IMR-90 (cell line): Measurements from ENCODE around the gene PRDX4. TPM values are rescaled to one million over a fixed set of nuclear protein-coding genes. Genes with fewer than 3 reads are reported as not detected.

Experiments
- ATAC-seq: fragments of 200-7000 bp; cut with Tn5 transposase; 2 replicates; pipeline ENCODE4 v1.9.1; 2020; ENCODE audit warnings: low read depth, mild to moderate bottlenecking, moderate library complexity
- BruUV-seq: library from RNA; stranded (reverse); fragments of 400-500 nt; replicated peaks from 2 replicates; lab custom pipeline; 2021; lab: Mats Ljungman, UMichigan
- CTCF ChIA-PET: fragments of 300-600 bp; formaldehyde crosslinking; extraction: SDS; loops from one replicate; lab custom pipeline; 2021; ENCODE audit warnings: antibody characterized with exemption; lab: Yijun Ruan, JAX
- POLR2A ChIA-PET: fragments of 300-600 bp; sonication (Branson Sonifier 250); formaldehyde crosslinking; loops from one replicate; lab custom pipeline; 2022; ENCODE audit warnings: antibody characterized with exemption; ENCODE audit not compliant: unreplicated experiment; lab: Charles Lee
- DNase-seq: peaks from one replicate; pipeline ENCODE4 v3.0.0; 2013
- H2AFZ ChIP-seq: replicated peaks from 2 replicates; pipeline ENCODE3; 2013; ENCODE audit warnings: low read length, mild to moderate bottlenecking; ENCODE audit not compliant: poor library complexity
- H2AK5ac ChIP-seq: 2 replicates; pipeline ENCODE4 v1.6.1; 2013; ENCODE audit warnings: low read depth, low read length, inconsistent platforms
- H2AK9ac ChIP-seq: replicated peaks from 2 replicates; pipeline ENCODE3; 2013; ENCODE audit warnings: mild to moderate bottlenecking, low read depth, low read length, moderate library complexity; ENCODE audit not compliant: poor library complexity
- H2BK120ac ChIP-seq: 2 replicates; pipeline ENCODE4 v1.6.1; 2013; ENCODE audit warnings: low read depth, low read length, inconsistent platforms
- H2BK15ac ChIP-seq: 3 replicates; pipeline ENCODE4 v1.6.1; 2013; ENCODE audit warnings: low read depth, low read length, inconsistent platforms
- H2BK20ac ChIP-seq: 2 replicates; pipeline ENCODE4 v1.6.1; 2013; ENCODE audit warnings: low read depth, mild to moderate bottlenecking, inconsistent platforms, low read length, moderate library complexity
- H2BK5ac ChIP-seq: 2 replicates; pipeline ENCODE4 v1.6.1; 2013; ENCODE audit warnings: mild to moderate bottlenecking, low read depth, low read length, inconsistent platforms; ENCODE audit not compliant: poor library complexity, severe bottlenecking
- H3K14ac ChIP-seq: replicated peaks from 2 replicates; pipeline ENCODE4 v1.6.1; 2013; ENCODE audit warnings: low read depth, low read length, inconsistent platforms
- H3K18ac ChIP-seq: 2 replicates; pipeline ENCODE4 v1.6.1; 2013; ENCODE audit warnings: low read depth, low read length, control low read depth
- H3K23ac ChIP-seq: 2 replicates; pipeline ENCODE4 v1.6.1; 2013; ENCODE audit warnings: low read depth, low read length, inconsistent platforms
- H3K27ac ChIP-seq: 2 replicates; pipeline ENCODE4 v1.5.1; 2013; ENCODE audit warnings: mild to moderate bottlenecking, control low read depth, low read length; ENCODE audit not compliant: insufficient read depth
- H3K27me3 ChIP-seq: 2 replicates; pipeline ENCODE4 v1.6.1; 2013; ENCODE audit warnings: low read length; ENCODE audit not compliant: control insufficient read depth, insufficient read depth
- H3K36me3 ChIP-seq: 2 replicates; pipeline ENCODE4 v1.6.1; 2013; ENCODE audit warnings: low read length, mixed read lengths; ENCODE audit not compliant: control insufficient read depth, insufficient read depth
- H3K4ac ChIP-seq: 2 replicates; pipeline ENCODE4 v1.6.1; 2013; ENCODE audit warnings: low read depth, low read length, inconsistent platforms
- H3K4me1 ChIP-seq: 2 replicates; pipeline ENCODE4 v1.6.1; 2013; ENCODE audit warnings: low read length, mixed read lengths; ENCODE audit not compliant: control insufficient read depth, insufficient read depth
- H3K4me2 ChIP-seq: 2 replicates; pipeline ENCODE4 v1.6.1; 2013; ENCODE audit warnings: low read depth, mild to moderate bottlenecking, control low read depth, low read length, moderate library complexity
- H3K4me3 ChIP-seq: 2 replicates; pipeline ENCODE4 v1.5.1; 2013; ENCODE audit warnings: low read depth, mild to moderate bottlenecking, control low read depth, low read length, moderate library complexity; ENCODE audit not compliant: insufficient read depth
- H3K56ac ChIP-seq: 2 replicates; pipeline ENCODE4 v1.6.1; 2013; ENCODE audit warnings: low read length, inconsistent platforms; ENCODE audit not compliant: insufficient read depth; ENCODE audit errors: extremely low read depth
- H3K79me1 ChIP-seq, 2 experiments: 2 replicates each; pipeline ENCODE4 v1.6.1; 2013; ENCODE audit warnings: low read length in 2 of 2, inconsistent platforms in 1 of 2, low read depth in 1 of 2
- H3K9ac ChIP-seq: 2 replicates; pipeline ENCODE4 v1.6.1; 2013; ENCODE audit warnings: low read depth, low read length, control low read depth
- H3K9me1 ChIP-seq: 2 replicates; pipeline ENCODE4 v1.6.1; 2013; ENCODE audit warnings: low read length, inconsistent platforms; ENCODE audit not compliant: insufficient read depth
- H3K9me3 ChIP-seq: 2 replicates; pipeline ENCODE4 v1.6.1; 2013; ENCODE audit warnings: low read length; ENCODE audit not compliant: control insufficient read depth, insufficient read depth
- H4K20me1 ChIP-seq: 2 replicates; pipeline ENCODE4 v1.6.1; 2013; ENCODE audit warnings: low read length, inconsistent platforms; ENCODE audit not compliant: insufficient read depth
- H4K5ac ChIP-seq: 2 replicates; pipeline ENCODE4 v1.6.1; 2013; ENCODE audit warnings: mild to moderate bottlenecking, low read depth, low read length, control low read depth
- H4K8ac ChIP-seq, 2 experiments: 2 replicates each; pipeline ENCODE4 v1.6.1; 2013; ENCODE audit warnings: low read depth in 2 of 2, low read length in 2 of 2, control low read depth in 1 of 2, inconsistent platforms in 1 of 2
- H4K91ac ChIP-seq: 2 replicates; pipeline ENCODE4 v1.6.1; 2013; ENCODE audit warnings: low read depth, low read length, inconsistent platforms; ENCODE audit not compliant: insufficient read depth
- BHLHE40 ChIP-seq: fragments of 150-350 bp; IDR thresholded peaks from 2 replicates; pipeline ENCODE4 v1.6.1; 2016; ENCODE audit warnings: mild to moderate bottlenecking, low read depth, low read length
- CEBPB ChIP-seq: IDR thresholded peaks from 2 replicates; pipeline ENCODE4 v1.6.1; 2012; ENCODE audit warnings: low read depth, low read length, improper control_type of control experiment
- CHD1 ChIP-seq: IDR thresholded peaks from 2 replicates; pipeline ENCODE4 v1.6.1; 2012; ENCODE audit warnings: low read depth, low read length, improper control_type of control experiment
- ELK1 ChIP-seq: fragments of 150-350 bp; IDR thresholded peaks from 2 replicates; pipeline ENCODE4 v1.6.1; 2016; ENCODE audit warnings: low read depth, mild to moderate bottlenecking, low read length, moderate library complexity, borderline replicate concordance
- FOS ChIP-seq: fragments of 150-350 bp; IDR thresholded peaks from 2 replicates; pipeline ENCODE4 v1.6.1; 2016; ENCODE audit warnings: low read depth, low read length
- MAFK ChIP-seq: IDR thresholded peaks from 2 replicates; pipeline ENCODE4 v1.6.1; 2012; ENCODE audit warnings: low read depth, low read length, improper control_type of control experiment
- MAZ ChIP-seq: IDR thresholded peaks from 2 replicates; pipeline ENCODE4 v1.6.1; 2012; ENCODE audit warnings: low read depth, mild to moderate bottlenecking, low read length, improper control_type of control experiment, moderate library complexity, borderline replicate concordance
- MXI1 ChIP-seq: IDR thresholded peaks from 2 replicates; pipeline ENCODE4 v1.6.1; 2012; ENCODE audit warnings: low read depth, mild to moderate bottlenecking, low read length, moderate library complexity, borderline replicate concordance
- NFE2L2 ChIP-seq: fragments of 150-350 bp; IDR thresholded peaks from 2 replicates; pipeline ENCODE4 v1.6.1; 2016; ENCODE audit warnings: low read depth, mild to moderate bottlenecking, low read length
- POLR2A ChIP-seq: IDR thresholded peaks from 2 replicates; pipeline ENCODE4 v1.6.1; 2012; ENCODE audit warnings: mild to moderate bottlenecking, low read depth, low read length
- RAD21 ChIP-seq: IDR thresholded peaks from 2 replicates; pipeline ENCODE4 v1.6.1; 2012; ENCODE audit warnings: low read length, improper control_type of control experiment
- RCOR1 ChIP-seq: IDR thresholded peaks from 2 replicates; pipeline ENCODE4 v1.6.1; 2012; ENCODE audit warnings: mild to moderate bottlenecking, low read length, improper control_type of control experiment; ENCODE audit not compliant: insufficient replicate concordance
- RFX5 ChIP-seq: IDR thresholded peaks from 2 replicates; pipeline ENCODE4 v1.8.0; 2012; ENCODE audit warnings: low read depth, mild to moderate bottlenecking, low read length, moderate library complexity
- SMC3 ChIP-seq: fragments of 150-350 bp; IDR thresholded peaks from 2 replicates; pipeline ENCODE4 v1.6.1; 2016; ENCODE audit warnings: low read depth, mild to moderate bottlenecking, antibody characterized with exemption, low read length, moderate library complexity
- WGBS, 2 experiments: methylation state at CpG; one replicate each; pipeline versions ENCODE4 v1.1.5 to v1.1.7; 2013; ENCODE audit warnings: missing lambda C conversion rate in 2 of 2; ENCODE audit not compliant: insufficient read length in 1 of 2; ENCODE audit errors: extremely low coverage in 2 of 2; 5-methylcytosine and 5-hydroxymethylcytosine counted together
- dilution Hi-C: fragments of 300-500 bp; cut with HindIII; formaldehyde crosslinking; loops from one replicate; pipeline ENCODE4 v1.14.3; 2018; ENCODE audit warnings: low sequenced_read_pairs; ENCODE audit not compliant: unreplicated experiment
- in situ Hi-C: fragments of 300-500 bp; cut with MboI; formaldehyde crosslinking; loops from 3 replicates; pipeline ENCODE4 v1.14.3; 2019; ENCODE audit warnings: low sequenced_read_pairs, inconsistent platforms, mixed read lengths
- intact Hi-C: fragments of 100-400 bp; cut with micrococcal nuclease; formaldehyde crosslinking; loops from 2 replicates; pipeline ENCODE4 v1.10.0; 2022
- polyA plus RNA-seq, 3 experiments: library from polyadenylated mRNA; depleted of rRNA; stranded (reverse); fragments of >200 nt; gene quantifications; 2 replicates each; pipeline ENCODE4 v1.2.3, GENCODE V29; 2012; ENCODE audit warnings: low replicate concordance in 1 of 3
- total RNA-seq: library from RNA; depleted of rRNA; stranded (reverse); fragments of >200 nt; gene quantifications from 2 replicates; pipeline ENCODE4 v1.2.3, GENCODE V29; 2012
- TF ChIP-seq, protein P1 (sequence below): conservative IDR thresholded peaks from 2 replicates; pipeline ENCODE4 v1.5.1; 2012; ENCODE audit warnings: mild to moderate bottlenecking, low read depth, low read length, improper control_type of control experiment
- TF ChIP-seq, protein P2 (sequence below): fragments of 150-350 bp; IDR thresholded peaks from 2 replicates; pipeline ENCODE4 v1.6.1; 2017; ENCODE audit warnings: mild to moderate bottlenecking, antibody characterized with exemption, low read length, low read depth

The PRDX4 gene
- total and polyA plus RNA-seq, 2 of the 4 experiments (the other 2 are of a cell fraction), result 194 to 226 TPM

GRCh38 chrX:23732704-23733103 lies 65.4 kb downstream of the PRDX4 start:
- H4K91ac ChIP-seq, result no peak overlapping the region
- no peaks in the 10 kb centered on the region for H3K4me1 ChIP-seq
- H3K4me3 ChIP-seq, result no peak overlapping the region
- no peak overlapping the region for H3K27ac ChIP-seq
- CTCF ChIA-PET, result no interaction called here
- H4K5ac ChIP-seq, result no peak overlapping the region
- DNase-seq, result no peak
- no peaks in the 10 kb centered on the region for H3K9me1 ChIP-seq
- no peaks in the 10 kb centered on the region for H3K9me3 ChIP-seq
- H4K20me1 ChIP-seq, result peaks cover 14% of the 10 kb centered on the region; the same call in 1 of the 2 replicates
- no peak overlapping the region for H3K23ac ChIP-seq
- WGBS, 2 experiments, result no CpG with 5 or more reads among the region's 5 CpGs
- H3K14ac ChIP-seq, result no peak overlapping the region
- ATAC-seq, result no peak
- dilution Hi-C loops (no loop called here), intact Hi-C loops (no loop called here), in situ Hi-C loops (no loop called here)
- POLR2A ChIA-PET, result no interaction called here
- no peak overlapping the region for H3K4ac ChIP-seq
- H2AFZ ChIP-seq, result no peak overlapping the region
- H4K8ac ChIP-seq, result no peak overlapping the region
- no peak overlapping the region for H3K4me2 ChIP-seq
- no peak overlapping the region for H2AK5ac ChIP-seq
- H2BK5ac ChIP-seq, result no peak overlapping the region
- no peak for TF ChIP-seq RFX5
- TF ChIP-seq CEBPB, result no peak
- no peak for TF ChIP-seq POLR2A
- no peak for TF ChIP-seq NFE2L2
- TF ChIP-seq, protein P1, sequence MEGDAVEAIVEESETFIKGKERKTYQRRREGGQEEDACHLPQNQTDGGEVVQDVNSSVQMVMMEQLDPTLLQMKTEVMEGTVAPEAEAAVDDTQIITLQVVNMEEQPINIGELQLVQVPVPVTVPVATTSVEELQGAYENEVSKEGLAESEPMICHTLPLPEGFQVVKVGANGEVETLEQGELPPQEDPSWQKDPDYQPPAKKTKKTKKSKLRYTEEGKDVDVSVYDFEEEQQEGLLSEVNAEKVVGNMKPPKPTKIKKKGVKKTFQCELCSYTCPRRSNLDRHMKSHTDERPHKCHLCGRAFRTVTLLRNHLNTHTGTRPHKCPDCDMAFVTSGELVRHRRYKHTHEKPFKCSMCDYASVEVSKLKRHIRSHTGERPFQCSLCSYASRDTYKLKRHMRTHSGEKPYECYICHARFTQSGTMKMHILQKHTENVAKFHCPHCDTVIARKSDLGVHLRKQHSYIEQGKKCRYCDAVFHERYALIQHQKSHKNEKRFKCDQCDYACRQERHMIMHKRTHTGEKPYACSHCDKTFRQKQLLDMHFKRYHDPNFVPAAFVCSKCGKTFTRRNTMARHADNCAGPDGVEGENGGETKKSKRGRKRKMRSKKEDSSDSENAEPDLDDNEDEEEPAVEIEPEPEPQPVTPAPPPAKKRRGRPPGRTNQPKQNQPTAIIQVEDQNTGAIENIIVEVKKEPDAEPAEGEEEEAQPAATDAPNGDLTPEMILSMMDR, result no peak
- TF ChIP-seq MAFK, result no peak
- TF ChIP-seq RAD21, result no peak
- TF ChIP-seq BHLHE40, result no peak
- no peak for TF ChIP-seq RCOR1
- no peak for TF ChIP-seq CHD1
- TF ChIP-seq, protein P2, sequence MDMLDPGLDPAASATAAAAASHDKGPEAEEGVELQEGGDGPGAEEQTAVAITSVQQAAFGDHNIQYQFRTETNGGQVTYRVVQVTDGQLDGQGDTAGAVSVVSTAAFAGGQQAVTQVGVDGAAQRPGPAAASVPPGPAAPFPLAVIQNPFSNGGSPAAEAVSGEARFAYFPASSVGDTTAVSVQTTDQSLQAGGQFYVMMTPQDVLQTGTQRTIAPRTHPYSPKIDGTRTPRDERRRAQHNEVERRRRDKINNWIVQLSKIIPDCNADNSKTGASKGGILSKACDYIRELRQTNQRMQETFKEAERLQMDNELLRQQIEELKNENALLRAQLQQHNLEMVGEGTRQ, result no peak
- no peak for TF ChIP-seq FOS
- TF ChIP-seq MAZ, result no peak
- TF ChIP-seq MXI1, result no peak
- no peak for TF ChIP-seq SMC3
- no peak for TF ChIP-seq ELK1
- no peak overlapping the region for H2BK15ac ChIP-seq
- H3K56ac ChIP-seq, result no peak overlapping the region
- H3K79me1 ChIP-seq, result peaks cover 0 to 5% of the 10 kb centered on the region in 2 experiments; a peak in 1 of 4 replicates
- no peak overlapping the region for H3K18ac ChIP-seq
- no TSS peak for BruUV-seq
- H2AK9ac ChIP-seq, result no peak overlapping the region
- peaks cover 4% of the 10 kb centered on the region; the same call in 1 of the 2 replicates for H3K36me3 ChIP-seq
- H2BK120ac ChIP-seq, result no peak overlapping the region
- no peak overlapping the region for H3K9ac ChIP-seq
- no peak overlapping the region for H2BK20ac ChIP-seq
- H3K27me3 ChIP-seq, result no peaks in the 10 kb centered on the region
